Body of pancreas (tissue), 4 donors: ENCODE data around the gene MCRIP1.

ENCODE experiments used
- POLR2A ChIP-seq, 3 donors: fragments of 450-650 bp; IDR thresholded peaks; one replicate each; pipeline ENCODE4 v1.6.1; 2016; ENCODE audit warnings: antibody characterized with exemption in 3 of 3, mild to moderate bottlenecking in 2 of 3
- TF ChIP-seq, protein P1 (sequence below), 7 experiments: fragments of 450-650 bp in 4 of 7; fragments of 200-600 bp in 3 of 7; sonication (generic) in 3 of 7; IDR thresholded peaks; one replicate each; pipeline ENCODE4 v1.5.1; 2016 to 2019; ENCODE audit warnings: antibody characterized with exemption in 7 of 7

DNA sequence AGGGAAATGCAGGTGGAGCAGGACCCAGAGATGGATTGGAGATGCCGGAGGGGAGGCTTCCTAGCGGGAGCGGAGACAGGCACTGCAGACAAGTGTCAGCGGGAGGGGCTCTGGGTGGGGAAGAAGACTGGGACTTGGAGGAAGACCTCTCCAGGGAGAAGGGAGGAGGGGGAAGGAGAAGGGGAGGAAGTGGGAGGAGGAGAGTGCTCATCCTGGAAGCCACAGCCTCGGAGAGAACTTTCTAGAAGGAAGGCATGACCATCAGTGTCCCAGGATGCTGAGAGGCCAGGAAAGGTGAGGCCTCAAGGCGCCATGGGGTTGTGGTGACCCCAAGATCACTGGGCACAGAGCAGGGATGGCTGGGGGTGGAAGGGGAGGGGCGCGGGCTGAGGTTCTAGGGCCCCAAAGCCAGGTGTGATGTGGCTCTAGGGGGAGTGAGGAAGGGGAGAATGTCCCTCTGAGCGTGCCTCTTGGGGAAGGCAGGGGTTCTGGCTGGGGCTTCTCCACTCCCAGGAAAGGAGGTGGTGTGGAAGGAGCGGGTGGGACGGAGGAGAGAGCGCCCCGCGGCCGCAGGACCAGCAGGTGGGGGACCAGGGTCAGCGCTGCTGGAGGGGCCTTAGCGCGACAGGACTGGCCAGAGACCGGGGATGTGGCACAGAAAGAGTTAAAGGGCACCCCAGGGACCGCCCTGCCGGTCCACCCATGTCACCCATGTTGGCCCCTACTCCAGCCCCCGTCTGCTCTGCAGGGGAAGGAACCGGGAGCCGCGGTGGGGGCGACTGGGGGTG lies 30.0 kb downstream of the MCRIP1 start:
- TF ChIP-seq, protein P1, sequence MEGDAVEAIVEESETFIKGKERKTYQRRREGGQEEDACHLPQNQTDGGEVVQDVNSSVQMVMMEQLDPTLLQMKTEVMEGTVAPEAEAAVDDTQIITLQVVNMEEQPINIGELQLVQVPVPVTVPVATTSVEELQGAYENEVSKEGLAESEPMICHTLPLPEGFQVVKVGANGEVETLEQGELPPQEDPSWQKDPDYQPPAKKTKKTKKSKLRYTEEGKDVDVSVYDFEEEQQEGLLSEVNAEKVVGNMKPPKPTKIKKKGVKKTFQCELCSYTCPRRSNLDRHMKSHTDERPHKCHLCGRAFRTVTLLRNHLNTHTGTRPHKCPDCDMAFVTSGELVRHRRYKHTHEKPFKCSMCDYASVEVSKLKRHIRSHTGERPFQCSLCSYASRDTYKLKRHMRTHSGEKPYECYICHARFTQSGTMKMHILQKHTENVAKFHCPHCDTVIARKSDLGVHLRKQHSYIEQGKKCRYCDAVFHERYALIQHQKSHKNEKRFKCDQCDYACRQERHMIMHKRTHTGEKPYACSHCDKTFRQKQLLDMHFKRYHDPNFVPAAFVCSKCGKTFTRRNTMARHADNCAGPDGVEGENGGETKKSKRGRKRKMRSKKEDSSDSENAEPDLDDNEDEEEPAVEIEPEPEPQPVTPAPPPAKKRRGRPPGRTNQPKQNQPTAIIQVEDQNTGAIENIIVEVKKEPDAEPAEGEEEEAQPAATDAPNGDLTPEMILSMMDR (IDR thresholded peaks at IDR 0.05): no peak
- no peak for TF ChIP-seq POLR2A (IDR thresholded peaks at IDR 0.05)
